AG20443 (cell line): ENCODE results near the gene C1orf52.

Source experiments
- DNase-seq: peaks from one replicate; pipeline ENCODE4 v3.0.0; 2012; ENCODE audit warnings: low spot score, mixed read lengths

The C1orf52 gene

GRCh38 chr1:85229574-85230097 is 29.8 kb downstream of the C1orf52 start:
- DNase-seq, result no peak

- no peak for DNase-seq
These were observed 30.5 kb downstream of the C1orf52 start for GRCh38 chr1:85228972-85229371.

GRCh38 chr1:85225624-85226380 is 33.7 kb downstream of the C1orf52 start:
- DNase-seq, result no peak

GRCh38 chr1:85224734-85225623 is 34.5 kb downstream of the C1orf52 start:
- DNase-seq, result no peak

- DNase-seq, result no peak
These were observed 35.2 kb downstream of the C1orf52 start for GRCh38 chr1:85224295-85224694.

GRCh38 chr1:85223334-85223733 is 36.1 kb downstream of the C1orf52 start:
- no peak for DNase-seq

GRCh38 chr1:85220756-85221201 is 38.7 kb downstream of the C1orf52 start:
- no peak for DNase-seq

- DNase-seq, result no peak
These were observed 39.4 kb downstream of the C1orf52 start for GRCh38 chr1:85219853-85220610.

GRCh38 chr1:85216697-85217096 is 42.8 kb downstream of the C1orf52 start:
- DNase-seq, result no peak

- DNase-seq, result no peak
These were observed 44.8 kb downstream of the C1orf52 start for GRCh38 chr1:85214654-85215053.

GRCh38 chr1:85208488-85208887 is 51.0 kb downstream of the C1orf52 start:
- no peak for DNase-seq

- DNase-seq, result no peak
These were observed 55.8 kb downstream of the C1orf52 start for GRCh38 chr1:85203573-85204171.

- no peak for DNase-seq
These were observed 56.6 kb downstream of the C1orf52 start for GRCh38 chr1:85202864-85203255.

- DNase-seq, result no peak
These were observed 57.2 kb downstream of the C1orf52 start for GRCh38 chr1:85202092-85202863.

GRCh38 chr1:85201340-85202091 is 57.9 kb downstream of the C1orf52 start:
- DNase-seq, result peak; percentile 97

GRCh38 chr1:85200463-85201339 is 58.8 kb downstream of the C1orf52 start, which contains the start of gene SYDE2:
TSS of gene SYDE2 (minus strand) at chr1:85201016. CDS start at chr1:85200996, 20 bp downstream.
- DNase-seq, result peak; percentile 90
